ENCODE measurements around the gene FUT8.

Gene FUT8

GRCh38 chr14:65560340-65561027 lies 148.0 kb downstream of the FUT8 start:
- DNase-seq: peak; percentile 58 to 87

GRCh38 chr14:65564370-65564769 lies 151.8 kb downstream of the FUT8 start:
- no peak for DNase-seq

DNA sequence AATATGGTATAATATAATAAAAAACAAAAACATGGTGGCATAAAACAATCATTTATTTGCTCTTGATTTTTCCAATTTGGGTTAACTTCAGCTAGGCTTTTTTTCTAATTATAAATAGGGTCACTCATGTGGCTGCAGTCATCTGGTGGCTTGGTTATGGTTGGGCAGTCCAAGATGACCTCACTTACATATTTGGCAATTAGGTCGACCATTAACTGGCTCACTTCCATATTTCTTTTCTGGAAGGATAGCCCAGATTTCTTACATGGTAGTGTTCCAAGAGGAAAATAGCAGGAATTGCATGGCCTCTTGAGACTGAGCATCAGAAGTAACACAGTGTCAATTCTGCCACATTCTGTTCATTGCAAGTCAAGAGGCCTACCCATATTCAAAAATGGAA lies 153.4 kb downstream of the FUT8 start:
- DNase-seq: no peak

DNA sequence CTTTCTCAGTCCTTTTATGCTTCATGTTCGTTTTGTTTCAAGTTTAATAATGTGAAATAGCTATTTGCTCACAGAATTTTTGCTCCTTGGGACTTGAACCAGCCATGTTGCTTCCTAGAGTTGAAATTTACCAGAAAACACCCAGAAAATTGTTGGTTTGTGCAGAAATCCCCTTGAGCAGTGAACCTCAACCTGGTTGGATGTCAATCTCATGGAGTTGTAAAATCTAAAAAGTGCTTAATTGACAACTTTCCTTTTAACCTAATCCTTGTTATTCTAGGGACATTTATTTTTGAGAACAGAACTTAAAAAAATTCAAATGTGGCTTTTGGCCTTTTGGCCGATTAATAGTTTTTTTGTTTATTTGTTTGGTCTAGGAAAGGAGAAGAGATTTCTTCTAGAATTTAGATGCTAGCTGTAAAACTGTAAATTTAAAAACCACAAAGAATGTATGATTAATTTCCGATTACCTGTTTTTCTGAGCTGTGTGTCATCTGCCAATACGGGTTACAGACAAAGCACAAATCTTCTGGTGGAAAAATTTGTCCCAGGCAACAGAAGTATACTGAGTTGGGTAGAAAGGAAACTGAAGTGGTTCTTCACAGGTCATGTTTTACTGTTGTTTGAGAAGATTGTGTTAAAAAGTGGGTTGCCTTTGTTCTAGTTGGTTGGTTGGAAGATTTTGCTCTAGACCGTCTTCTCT lies 154.4 kb downstream of the FUT8 start:
- DNase-seq: no peak

GRCh38 chr14:65574611-65575010 lies 162.1 kb downstream of the FUT8 start:
- DNase-seq: no peak

DNA sequence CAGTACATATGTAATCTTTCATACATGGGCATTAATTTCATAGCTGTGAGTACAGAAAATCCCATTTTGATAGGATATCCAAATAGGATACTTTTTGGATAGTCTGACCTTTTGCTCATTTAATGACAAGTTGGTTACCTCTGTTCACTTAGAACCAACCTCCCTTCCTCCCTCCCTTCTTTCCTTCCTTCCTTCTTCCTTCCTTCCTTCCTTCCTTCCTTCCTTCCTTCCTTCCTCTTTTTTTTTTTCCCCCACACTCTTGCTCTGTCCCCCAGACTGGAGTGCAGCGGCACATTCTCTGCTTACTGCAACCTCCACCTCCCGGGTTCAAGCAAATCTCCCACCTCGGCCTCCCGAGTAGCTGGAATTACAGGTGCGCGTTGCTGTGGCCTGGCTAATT lies 162.9 kb downstream of the FUT8 start:
- no peak for DNase-seq

- peak in 1 of 2 experiments; percentile 4 for DNase-seq
Observed at GRCh38 chr14:65580973-65581372, 168.4 kb downstream of the FUT8 start.

GRCh38 chr14:65581378-65581777 lies 168.8 kb downstream of the FUT8 start:
- no peak for DNase-seq

- DNase-seq: no peak
Observed at GRCh38 chr14:65581799-65582198, 169.3 kb downstream of the FUT8 start.

DNA sequence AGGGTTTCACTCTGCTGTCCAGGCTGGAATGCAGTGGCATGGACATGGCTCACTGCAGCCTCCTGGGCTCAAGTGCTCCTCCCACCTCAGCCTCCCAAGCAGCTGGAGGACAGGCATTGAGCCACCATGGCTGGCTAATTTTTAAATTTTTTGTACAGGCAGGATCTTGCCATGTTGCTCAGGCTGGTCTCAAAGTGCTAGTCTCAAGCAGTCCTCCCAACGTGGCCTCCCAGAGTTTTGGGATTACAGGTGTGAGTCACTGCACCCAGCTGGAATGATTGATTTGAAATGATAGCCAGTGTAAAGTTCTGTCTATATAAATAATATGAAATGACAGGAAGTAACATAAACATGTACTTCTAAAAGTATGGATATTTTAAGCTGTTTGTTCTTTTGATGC lies 172.7 kb downstream of the FUT8 start:
- DNase-seq: no peak

GRCh38 chr14:65588426-65589140 lies 176.1 kb downstream of the FUT8 start:
- DNase-seq: no peak

DNA sequence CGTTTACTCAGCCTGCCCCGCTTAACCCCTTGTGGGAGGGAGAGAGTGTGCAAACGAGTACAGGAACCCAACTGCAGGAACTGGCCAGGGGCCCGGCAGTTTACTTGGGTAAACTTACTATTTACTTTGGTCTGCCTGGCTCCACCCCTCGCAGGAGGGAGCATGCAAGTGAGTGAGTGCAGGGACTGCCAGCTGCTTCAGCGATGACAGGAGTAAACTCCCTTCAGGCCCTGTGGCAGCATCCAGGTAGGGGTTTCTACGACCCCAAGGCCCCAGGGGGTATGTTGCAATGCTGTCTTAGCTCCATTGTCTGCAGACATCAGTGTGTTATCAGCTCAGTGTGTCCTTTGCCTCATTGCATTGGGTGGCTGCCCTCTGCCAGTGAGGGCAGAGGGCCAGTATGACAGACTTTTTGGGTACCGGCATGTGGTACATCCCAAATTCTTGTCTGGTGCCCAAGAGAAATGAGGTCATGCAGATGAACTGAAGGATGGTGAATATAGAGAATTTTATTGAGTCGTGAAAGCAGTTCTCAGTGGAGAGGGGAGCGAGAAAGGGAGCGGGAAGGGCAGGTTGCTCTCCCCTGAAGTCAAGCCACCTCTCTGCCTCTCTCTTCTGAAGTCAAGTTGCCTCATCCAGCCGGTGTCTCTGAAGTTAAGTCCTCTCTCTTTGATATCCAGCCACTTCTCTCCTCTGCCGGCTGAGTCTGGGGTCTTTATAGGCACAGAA lies 181.8 kb downstream of the FUT8 start:
- DNase-seq: peak in 1 of 2 experiments; percentile 10

GRCh38 chr14:65594882-65595237 lies 182.3 kb downstream of the FUT8 start:
- no peak for DNase-seq

GRCh38 chr14:65599375-65599774 lies 186.8 kb downstream of the FUT8 start:
- DNase-seq: no peak

DNA sequence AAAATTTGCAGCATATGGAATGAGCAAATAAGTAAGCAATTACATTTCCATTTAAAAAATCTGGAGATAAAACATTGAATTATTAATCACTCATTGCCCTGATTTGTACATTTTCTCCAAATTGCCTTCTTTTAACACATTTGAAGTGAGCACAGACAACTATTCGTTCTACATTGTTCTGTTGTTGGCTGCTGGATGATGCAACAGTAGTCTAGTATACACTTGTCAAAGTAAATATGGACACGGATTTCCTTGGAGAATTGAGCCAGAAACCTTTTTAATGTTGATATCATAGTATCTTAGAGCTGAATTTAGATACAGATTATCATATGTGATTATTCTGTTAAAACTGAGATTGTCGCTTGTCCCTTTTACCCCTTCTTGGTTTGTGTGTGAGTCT lies 188.2 kb downstream of the FUT8 start:
- DNase-seq: no peak

DNA sequence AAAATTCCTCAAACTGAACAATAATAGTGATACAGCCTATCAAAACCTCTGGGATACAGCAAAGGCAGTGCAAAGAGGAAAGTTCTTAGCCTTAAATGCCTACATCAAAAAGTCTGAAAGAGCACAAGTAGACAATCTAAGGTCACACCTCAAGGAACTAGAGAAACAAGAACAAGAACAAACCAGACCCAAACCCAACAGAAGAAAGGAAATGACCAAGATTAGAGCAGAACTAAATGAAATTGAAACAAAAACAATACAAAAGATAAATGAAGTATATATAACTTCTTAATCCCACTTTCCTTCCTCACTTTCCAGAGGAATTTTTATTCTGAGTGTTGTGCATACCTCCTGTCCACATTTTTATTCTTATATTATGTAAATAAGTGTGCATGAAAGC lies 192.0 kb downstream of the FUT8 start:
- no peak for DNase-seq

DNA sequence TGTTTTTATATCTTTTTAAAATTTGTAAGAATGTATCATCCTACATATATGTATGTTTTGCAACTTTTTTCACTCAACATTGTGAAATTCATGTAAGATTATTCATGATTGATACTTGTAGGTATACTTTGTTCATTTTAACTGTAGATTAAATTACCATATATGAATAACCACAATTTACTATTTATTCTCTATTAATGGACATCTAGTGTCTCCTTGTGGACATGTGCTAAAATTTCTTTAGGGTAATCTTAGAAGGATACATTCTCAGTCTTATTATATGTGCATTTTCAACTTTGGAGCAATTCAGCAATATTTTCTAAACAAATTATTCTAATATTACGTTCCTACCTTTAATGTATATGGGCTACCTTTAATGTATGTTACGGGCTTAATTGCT lies 192.4 kb downstream of the FUT8 start:
- DNase-seq: no peak

DNA sequence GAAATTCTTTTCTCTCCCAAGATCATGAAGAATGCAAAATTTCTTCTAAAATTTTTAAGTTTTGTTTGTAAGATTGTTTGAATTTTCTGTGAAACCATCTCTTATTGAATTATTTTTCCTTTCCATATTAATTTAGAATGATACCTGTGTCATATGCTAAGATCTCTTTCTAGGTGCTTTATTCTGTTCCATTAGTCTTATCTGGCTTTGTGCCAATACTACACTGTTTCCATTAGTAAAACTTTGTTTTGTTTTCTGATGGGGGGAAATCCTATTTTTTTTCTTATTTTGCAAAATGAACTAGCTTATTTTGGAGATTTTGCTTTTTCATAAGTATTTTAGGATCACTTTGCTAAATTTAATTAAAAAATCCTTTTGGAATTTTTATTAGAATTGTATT lies 193.9 kb downstream of the FUT8 start:
- DNase-seq: no peak

- no peak for DNase-seq
Observed at GRCh38 chr14:65613131-65613650, 200.7 kb downstream of the FUT8 start.

DNA sequence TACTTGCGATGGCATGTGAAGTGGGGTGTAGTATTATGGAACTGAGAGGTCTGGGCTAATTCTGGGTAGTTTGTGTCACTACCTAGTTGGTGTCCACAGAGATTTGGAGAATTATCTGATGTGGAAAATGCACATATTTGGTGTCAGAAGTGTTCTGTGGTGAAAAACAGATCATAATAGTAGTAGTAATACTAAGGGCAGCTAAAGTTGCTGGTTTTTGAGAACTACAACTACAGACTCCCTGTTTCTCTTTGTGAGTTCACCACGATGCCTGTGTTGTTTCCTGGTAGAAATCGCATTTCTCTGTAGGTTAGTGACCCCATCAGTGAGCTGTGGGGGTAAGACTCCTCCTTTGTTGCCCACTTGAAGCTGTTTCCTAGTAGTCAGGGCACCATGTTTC lies 206.5 kb downstream of the FUT8 start:
- no peak for DNase-seq

DNA sequence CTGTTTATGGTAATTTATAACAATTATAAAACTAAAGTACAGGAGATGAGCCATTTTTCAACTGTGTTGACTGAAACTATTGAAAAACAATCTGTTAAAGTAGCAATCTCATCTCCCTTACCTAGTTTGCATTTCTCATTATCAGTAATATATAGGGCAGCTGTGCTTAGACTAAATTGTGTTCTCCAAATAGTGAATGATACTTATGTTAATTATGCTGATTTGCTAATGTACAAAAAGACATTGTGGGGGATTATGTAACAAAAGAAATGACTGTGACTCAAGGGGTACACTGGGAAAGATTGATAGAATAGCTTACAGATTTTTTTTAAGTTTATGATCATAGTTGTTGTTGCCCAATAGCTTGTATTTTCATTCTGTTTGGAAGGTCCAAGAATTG lies 207.7 kb downstream of the FUT8 start:
- no peak for DNase-seq

GRCh38 chr14:65622703-65623102 lies 210.2 kb downstream of the FUT8 start:
- DNase-seq: no peak

DNA sequence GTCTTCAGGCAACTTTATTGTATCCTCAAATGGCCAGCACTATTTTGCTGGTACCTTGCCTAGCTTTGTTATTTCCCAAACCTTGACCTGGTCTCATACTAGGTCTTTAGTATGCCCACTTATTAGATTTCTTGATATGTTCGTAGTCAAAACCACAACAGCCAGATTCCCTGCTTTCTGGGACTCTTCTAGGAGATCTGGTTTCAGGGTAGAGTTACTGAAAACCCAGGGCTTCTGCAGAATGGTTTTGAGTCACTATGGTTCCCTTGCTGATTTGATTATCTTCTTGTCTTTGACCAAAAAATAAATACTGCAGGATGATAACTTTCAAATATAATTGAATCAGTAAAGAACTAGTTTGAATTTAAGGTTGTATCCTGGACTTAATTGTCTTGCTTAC lies 211.2 kb downstream of the FUT8 start:
- DNase-seq: no peak
